GM12873 (cell line): ENCODE measurements around the gene C1QL1.

ENCODE experiments used
- TF ChIP-seq, protein P1 (sequence below): IDR thresholded peaks from 2 replicates; pipeline ENCODE4 v1.5.1; 2012; ENCODE audit warnings: low read depth, mild to moderate bottlenecking, moderate library complexity, low read length, control low read depth; ENCODE audit not compliant: insufficient read depth; ENCODE audit errors: missing control alignments

Gene C1QL1

DNA sequence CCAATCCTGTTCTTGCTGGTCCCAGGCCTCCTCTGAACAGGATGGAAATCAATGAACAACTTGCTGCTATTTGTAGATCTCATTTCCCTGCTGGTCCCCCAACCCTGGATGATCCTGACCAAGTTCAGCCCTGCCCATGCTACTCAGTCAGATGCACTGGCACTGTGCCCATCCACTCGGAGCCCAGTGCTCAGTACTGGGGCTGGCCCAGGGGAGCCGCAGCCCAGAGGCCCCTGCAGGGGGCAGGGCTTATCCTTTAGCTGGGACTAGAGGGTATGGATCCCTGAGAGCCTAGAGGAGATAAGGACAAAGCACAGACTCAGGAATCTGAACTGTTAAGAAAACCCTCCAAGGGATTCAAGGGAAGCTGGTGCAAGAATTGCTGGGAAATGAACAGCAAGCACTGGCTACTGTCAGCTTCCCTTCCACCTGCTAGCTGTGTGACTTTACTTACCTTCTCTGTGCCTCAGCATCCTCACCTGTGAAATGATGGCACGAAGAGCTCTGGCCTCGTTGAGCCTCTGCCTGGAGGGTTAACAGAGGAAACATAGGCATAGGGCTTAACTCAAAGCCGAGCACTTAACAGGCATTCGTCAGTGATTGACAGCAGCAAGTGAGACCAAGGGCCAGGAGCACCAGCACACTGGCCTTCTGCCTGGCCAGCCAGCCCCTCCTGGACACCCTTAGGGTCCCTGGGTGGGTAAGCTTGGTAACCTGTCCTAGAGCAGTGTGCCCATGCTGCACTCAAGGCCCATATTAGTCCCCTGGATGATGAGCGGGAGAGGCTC, 29.8 kb upstream of the C1QL1 start:
- TF ChIP-seq, protein P1, sequence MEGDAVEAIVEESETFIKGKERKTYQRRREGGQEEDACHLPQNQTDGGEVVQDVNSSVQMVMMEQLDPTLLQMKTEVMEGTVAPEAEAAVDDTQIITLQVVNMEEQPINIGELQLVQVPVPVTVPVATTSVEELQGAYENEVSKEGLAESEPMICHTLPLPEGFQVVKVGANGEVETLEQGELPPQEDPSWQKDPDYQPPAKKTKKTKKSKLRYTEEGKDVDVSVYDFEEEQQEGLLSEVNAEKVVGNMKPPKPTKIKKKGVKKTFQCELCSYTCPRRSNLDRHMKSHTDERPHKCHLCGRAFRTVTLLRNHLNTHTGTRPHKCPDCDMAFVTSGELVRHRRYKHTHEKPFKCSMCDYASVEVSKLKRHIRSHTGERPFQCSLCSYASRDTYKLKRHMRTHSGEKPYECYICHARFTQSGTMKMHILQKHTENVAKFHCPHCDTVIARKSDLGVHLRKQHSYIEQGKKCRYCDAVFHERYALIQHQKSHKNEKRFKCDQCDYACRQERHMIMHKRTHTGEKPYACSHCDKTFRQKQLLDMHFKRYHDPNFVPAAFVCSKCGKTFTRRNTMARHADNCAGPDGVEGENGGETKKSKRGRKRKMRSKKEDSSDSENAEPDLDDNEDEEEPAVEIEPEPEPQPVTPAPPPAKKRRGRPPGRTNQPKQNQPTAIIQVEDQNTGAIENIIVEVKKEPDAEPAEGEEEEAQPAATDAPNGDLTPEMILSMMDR: no peak

DNA sequence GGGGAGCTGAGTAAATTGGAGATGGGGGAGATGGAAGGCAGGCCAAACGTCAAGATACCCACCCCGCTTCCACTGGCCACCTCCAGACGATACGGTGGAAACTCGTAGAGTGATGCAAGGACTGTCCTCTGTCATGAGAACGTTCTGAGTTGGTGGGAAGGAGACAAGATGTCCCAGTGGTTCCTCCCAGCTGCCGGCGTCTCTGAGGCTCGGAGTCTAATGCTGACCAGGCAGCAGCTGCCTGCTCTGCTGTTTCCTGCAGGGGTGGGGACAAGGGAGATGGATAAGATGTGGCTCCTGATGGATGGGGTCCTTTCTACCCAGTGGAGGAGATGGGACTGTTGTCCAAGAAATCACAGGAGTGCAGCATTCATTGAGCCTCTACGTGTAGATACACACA, 28.2 kb upstream of the C1QL1 start:
- TF ChIP-seq, protein P1: no peak

DNA sequence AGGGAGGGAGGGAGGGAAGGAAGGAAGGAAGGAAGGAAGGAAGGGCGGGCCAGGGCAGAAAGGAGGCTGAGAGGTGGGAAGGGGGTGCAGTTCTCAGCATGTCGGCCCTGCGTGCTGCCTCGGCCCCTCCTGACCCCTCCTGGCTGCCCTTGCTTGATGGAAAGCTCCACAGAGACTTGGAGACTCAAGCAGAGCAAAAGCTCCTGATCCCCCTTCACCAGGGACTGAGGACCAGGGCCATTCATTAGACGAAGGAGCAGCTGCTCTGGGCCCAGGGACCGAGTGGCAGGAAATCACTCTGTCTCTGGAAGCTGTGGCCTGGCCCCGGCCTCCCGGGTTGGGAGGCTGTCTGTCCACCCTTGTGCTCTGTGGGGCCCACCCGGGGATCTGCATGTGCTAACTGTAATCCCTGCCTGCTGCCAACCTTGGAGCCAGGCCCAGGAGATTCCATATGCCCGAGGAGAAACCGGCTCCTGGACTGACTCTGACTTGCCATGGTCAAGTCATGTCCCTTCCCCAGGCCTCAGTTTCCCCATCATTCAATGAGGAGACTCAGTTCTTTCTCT, 27.4 kb upstream of the C1QL1 start:
- TF ChIP-seq, protein P1: no peak

DNA sequence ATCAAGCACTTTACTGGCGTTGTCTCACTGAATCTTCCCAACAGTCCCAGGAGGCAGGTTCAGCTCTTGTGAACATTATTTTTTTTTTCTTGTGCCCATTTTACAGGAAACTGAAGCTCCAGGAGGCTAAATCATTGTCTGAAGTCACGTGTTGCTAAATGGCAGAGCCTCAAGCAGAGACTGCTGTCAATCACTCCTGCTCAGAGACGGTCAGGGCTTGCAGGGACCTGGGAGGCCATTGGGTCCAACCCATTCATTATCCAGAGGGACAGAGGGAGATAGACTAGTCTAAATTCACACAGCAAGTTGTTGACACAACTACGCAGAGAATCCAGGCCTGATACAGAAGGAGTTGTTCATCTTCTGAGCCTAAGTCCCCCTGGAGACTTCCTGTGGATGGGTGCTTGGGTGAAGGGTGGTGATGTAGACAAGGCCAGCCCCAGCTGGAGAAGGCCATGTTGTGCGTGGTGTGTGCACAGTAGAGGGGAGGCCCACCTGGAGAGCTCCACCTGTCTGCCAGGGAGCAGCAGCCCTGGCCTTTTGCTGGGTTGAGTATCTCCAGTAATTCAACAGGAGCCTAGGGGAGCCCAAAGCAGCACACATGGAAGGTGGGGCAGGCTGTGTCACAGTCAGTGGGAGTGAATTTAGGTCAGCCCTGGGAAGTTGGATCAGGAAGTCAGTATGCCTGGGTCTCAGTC, 24.3 kb upstream of the C1QL1 start:
- TF ChIP-seq, protein P1: no peak

DNA sequence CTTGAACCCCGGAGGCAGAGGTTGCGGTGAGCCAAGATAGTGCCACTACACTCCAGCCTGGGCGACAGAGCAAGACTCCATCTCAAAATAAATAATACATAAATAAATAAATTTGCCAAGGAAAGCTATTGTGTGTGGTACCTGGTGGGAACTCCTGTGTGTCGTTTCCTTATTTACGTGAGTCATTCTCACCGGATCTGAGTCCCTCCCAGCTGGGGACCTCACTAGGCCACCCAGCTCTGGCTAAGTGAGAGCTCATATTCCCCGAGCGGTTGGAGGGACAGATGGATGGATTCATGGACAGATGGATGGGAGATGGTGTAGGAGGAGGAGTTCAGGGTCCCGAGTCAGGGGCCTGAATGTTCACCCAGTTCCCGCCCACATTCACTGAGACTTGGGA, 22.9 kb upstream of the C1QL1 start:
- TF ChIP-seq, protein P1: no peak

DNA sequence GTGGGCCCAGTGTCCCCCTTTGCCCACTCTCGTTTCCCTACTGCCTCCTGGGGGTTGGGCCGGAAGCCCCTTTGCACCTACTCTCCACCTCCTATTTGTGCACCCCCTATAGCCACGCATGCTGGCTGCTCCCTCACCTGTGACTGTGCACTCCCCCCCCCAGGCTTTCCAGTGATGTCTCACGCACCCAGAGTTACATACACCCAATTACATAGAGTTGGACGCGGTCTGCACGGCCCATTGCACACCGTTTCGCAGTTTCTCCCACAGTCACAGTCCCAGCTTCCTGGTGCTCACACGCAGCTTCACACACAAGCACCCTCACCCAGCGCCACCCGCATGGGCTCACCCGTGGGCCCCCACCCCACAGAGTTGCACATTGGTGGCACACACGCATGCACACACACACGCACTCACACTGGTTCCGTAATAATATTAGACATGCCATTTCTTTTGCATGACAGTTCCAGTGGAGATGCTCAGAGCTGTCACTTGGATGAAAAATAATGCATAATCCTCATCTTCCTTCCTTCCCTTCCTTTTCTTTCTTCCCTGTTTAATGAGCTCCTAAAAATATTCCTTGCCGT, 21.5 kb upstream of the C1QL1 start:
- TF ChIP-seq, protein P1: no peak

DNA sequence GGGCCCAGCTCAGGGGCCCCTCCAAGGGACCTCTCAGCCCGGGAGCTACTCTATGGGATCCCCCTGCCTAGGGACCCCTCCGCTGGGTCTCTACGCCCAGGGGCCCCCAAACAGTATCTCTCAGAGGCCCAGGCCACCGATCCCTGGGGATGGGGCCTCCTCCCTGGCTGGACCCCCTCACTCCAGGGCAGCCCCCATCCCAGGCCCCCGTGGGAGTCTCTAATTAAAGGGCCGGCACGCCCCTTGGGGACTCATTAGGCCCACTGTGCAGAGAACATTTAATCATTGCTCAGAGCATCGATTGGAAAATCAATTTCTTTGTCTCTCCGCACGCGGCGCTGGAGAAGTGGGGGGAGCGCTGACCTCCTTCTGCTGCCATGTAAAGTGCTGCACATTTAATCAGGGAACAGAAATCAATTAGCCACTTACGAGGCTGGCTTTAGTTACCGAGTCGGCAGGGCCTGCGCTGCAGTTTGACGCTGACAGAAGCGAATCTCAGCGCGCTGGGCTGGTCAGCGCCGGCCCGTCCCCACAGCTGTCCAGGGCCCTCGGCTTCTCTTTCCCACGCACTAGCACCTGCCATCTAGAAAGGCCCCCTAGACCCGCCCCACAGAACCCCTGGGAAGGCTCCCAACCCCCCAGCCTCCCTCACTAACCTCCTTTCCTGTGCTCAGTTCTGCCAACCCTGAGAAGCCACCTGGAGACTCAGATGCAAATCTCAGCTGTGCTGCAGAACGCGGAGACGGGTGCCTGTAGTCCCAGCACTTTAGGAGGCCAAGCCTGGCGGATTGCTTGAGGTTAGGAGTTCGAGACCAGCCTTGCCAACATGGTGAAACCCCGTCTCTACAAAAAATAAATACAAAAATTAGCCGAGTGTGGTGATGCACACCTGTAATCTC, 20.2 kb upstream of the C1QL1 start:
- TF ChIP-seq, protein P1: no peak
